IPS-18a (cell line): ENCODE results near the gene LIM2.
"Not testable (repeated sequence)": the region's sequence is repeated elsewhere in the genome, so short reads cannot be mapped to it uniquely, and the experiment has no call there.

Experiments used
- H3K27ac ChIP-seq: one replicate; pipeline ENCODE4 v1.5.1; 2013; ENCODE audit warnings: low read length
- H3K27me3 ChIP-seq: one replicate; pipeline ENCODE4 v1.6.1; 2013; ENCODE audit warnings: mild to moderate bottlenecking, low read length; ENCODE audit not compliant: control insufficient read depth, insufficient read depth
- H3K36me3 ChIP-seq: one replicate; pipeline ENCODE4 v1.6.1; 2013; ENCODE audit warnings: low read depth, low read length; ENCODE audit not compliant: control insufficient read depth
- H3K4me1 ChIP-seq: one replicate; pipeline ENCODE4 v1.6.1; 2013; ENCODE audit warnings: low read depth, low read length; ENCODE audit not compliant: control insufficient read depth
- H3K4me3 ChIP-seq: one replicate; pipeline ENCODE4 v1.5.1; 2013; ENCODE audit warnings: low read length
- H3K9ac ChIP-seq: one replicate; pipeline ENCODE4 v1.6.1; 2013; ENCODE audit warnings: mild to moderate bottlenecking, low read length, moderate library complexity
- H3K9me3 ChIP-seq: one replicate; pipeline ENCODE4 v1.6.1; 2013; ENCODE audit warnings: low read depth, low read length; ENCODE audit not compliant: control insufficient read depth

The LIM2 gene

DNA sequence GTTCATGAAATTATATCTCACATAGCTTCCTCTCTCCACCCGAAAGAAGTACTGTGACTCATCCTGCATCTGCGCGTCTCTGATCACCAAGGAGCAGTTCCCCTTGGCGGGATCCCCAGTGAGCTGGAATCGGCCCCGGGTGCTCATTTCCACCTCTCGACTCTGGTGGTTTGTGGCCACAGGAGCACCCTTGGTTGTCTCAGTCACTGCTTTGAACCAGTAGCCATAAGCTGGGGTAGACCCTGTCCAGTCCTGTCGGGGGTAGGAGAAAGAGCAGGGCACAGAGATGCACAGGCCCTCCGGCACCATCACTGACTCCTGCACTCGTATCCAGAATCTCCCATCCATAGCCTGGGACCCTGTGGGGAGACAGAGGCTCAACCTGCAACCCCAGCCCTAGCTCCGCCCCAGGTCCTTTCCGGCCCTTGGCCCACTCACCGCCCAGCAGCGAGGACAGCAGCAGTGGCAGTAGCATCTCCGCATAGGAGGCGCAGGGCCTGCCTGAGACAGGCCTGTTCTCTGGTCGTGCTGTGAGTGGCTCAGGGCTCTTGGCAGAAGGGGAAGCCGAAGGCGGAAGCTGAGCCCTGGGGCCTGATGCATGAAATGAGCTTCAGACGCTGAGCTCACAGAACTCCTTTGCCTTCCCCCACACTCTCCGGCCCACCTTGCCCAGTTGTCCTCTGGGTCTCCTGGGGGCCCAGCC, 29.5 kb upstream of the LIM2 start, which contains the start of gene SIGLEC10:
Gene SIGLEC10 (minus strand): TSS at position 536 of the 703 bp plus-strand sequence. CDS start 61 bp downstream, at position 475.
- Histone ChIP-seq H3K36me3 (no peaks in the 10 kb centered on the region), H3K4me1 (no peaks in the 10 kb centered on the region), H3K27ac (no peak within 1 kb of the TSS), H3K27me3 (peaks cover 9% of the 10 kb centered on the region), H3K4me3 (no peak within 1 kb of the TSS), H3K9ac (no peak within 1 kb of the TSS), H3K9me3 (no peaks in the 10 kb centered on the region)

DNA sequence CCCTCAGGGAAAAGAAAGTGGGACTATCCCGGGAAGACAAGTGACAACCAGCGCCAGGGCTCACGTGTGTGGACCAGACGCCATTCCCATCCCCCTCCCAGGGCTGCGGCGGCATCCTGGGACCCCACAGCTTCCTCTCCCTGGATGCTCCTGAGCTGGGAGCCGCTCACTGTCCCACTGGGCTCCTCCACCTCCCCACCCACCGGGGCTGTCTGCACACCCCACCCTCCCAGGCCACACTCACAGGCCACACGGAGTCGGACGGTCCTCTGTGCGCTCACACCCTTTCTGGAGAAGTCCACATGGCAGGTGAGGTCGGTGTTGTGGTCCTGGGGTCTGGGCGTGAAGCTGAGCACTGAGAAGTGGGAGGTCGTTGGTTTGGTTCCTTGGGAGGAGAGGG, 28.6 kb upstream of the LIM2 start:
- H3K27ac ChIP-seq, H3K36me3 ChIP-seq, H3K9me3 ChIP-seq, H3K27me3 ChIP-seq, H3K9ac ChIP-seq, H3K4me3 ChIP-seq, H3K4me1 ChIP-seq: not testable (repeated sequence)

DNA sequence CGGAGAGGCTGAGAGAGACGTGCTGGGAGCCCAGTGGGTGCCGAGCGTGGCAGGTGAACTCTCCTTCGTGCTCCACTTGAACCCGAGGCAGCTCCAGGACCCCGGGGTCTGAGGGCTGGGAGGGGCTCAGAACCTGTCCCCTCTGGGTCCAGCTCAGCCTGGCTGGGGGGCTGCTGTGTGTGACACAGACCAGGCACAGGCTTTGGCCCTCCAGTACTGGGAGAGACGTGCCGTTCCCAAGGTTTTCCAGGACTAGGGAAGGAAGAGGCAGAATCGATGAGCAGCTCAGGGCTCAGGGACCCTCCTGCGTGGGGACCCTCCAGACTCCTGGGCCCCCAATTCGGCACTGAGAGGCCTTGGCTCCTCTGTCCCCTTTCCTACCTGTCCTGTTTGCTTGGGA, 27.4 kb upstream of the LIM2 start:
- Histone ChIP-seq H3K27me3 (no peaks in the 10 kb centered on the region), H3K4me3 (no peak overlapping the region), H3K36me3 (no peaks in the 10 kb centered on the region), H3K4me1 (no peaks in the 10 kb centered on the region), H3K9ac (no peak overlapping the region), H3K9me3 (no peaks in the 10 kb centered on the region), H3K27ac (no peak overlapping the region)

DNA sequence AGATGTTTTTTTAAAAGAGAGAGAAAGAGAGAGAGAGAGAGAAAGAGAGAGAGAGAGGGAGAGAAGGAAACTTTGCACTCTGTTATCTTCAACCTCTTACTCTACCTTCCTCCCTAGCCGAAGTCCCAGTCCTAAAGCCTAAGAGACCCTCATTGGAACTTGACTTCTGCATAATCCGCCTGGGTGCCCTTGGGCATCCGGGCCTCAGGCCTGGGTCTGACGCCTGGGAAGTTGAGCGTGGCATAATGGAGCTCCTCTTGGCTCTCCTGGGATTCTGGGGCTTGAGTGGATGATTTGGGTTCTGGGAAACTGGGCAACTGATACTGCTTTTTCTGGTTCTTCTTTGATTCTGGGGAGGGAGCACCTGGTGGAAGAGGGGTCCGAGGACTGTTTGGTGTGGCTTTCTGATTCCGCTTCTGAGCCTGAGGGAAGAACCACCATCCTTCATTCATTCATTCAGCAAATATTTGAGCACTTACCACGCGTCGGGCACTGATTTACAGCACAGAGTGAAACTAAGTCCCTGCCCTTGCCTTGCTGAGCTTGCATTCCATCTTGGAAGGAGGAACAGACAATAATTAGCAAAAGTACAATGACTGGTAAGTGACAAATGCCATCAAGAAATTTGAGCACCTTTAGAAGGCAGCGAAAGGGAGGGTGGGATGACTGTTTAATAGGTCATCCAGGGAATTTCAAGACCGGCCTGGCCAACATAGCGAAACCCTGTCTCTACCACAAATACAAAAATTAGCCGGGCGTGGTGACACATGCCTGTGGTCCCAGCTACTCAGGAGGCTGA, 23.4 kb upstream of the LIM2 start:
- no peaks in the 10 kb centered on the region for H3K4me1 ChIP-seq
- no peaks in the 10 kb centered on the region for H3K9me3 ChIP-seq
- no peaks in the 10 kb centered on the region for H3K36me3 ChIP-seq
- no peak overlapping the region for H3K4me3 ChIP-seq
- H3K27me3 ChIP-seq, result no peaks in the 10 kb centered on the region
- H3K9ac ChIP-seq, result no peak overlapping the region
- H3K27ac ChIP-seq, result no peak overlapping the region

DNA sequence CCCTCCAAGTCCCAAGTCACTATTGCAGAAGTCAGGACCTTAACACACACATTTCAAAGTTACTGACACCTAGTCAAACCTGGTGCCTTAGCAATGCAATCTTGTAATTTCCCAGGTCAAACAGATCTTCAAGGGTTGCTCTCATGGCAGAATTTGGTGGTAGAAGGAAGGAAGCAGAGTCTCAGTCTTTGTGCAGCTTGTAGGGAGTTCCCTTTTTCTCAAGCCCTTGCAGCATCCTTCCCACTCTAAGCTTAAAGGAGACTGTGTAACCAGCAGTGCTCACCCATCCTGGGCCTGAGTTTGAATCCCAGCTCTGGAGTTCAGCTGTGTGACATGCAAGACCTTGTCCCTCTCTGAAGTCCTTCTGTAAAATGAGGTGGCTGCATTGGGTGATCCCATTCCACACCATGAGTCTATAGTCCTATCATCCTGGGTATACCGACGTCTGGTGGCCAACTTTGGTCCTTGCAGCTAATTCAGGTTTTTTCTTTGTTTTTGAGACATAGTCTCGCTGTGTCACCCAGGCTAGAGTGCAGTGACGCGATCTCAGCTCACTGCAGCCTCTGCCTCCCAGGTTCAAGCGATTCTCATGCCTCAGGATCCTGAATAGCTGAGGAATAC, 19.8 kb upstream of the LIM2 start:
- H3K4me1 ChIP-seq, result no peaks in the 10 kb centered on the region
- H3K27ac ChIP-seq, result no peak overlapping the region
- peaks cover 7% of the 10 kb centered on the region for H3K9me3 ChIP-seq
- no peak overlapping the region for H3K4me3 ChIP-seq
- no peaks in the 10 kb centered on the region for H3K36me3 ChIP-seq
- H3K27me3 ChIP-seq, result no peaks in the 10 kb centered on the region
- no peak overlapping the region for H3K9ac ChIP-seq

DNA sequence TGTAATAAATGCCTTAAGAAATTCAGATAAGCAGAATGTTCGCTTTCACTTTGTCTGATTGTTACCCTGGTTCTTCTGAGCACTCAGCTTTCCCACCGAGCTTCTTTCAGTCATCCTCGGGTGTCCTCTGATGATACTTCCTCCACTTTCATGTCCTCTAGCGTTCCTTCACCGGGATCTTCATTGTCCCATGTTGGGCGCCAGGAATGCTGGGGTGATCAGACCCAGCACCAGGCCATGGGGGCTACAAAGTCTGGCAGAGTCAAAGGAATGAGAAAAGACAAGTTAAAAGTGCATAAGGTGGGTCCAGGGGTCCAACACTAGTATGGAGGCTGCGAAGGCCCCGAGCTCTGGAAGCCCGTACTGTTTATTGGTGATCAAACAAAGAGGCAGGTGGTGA, 14.3 kb upstream of the LIM2 start:
- Histone ChIP-seq H3K27ac (no peak overlapping the region), H3K36me3 (no peaks in the 10 kb centered on the region), H3K9me3 (peaks cover 14% of the 10 kb centered on the region), H3K27me3 (no peaks in the 10 kb centered on the region), H3K4me1 (no peaks in the 10 kb centered on the region), H3K9ac (no peak overlapping the region), H3K4me3 (no peak overlapping the region)

DNA sequence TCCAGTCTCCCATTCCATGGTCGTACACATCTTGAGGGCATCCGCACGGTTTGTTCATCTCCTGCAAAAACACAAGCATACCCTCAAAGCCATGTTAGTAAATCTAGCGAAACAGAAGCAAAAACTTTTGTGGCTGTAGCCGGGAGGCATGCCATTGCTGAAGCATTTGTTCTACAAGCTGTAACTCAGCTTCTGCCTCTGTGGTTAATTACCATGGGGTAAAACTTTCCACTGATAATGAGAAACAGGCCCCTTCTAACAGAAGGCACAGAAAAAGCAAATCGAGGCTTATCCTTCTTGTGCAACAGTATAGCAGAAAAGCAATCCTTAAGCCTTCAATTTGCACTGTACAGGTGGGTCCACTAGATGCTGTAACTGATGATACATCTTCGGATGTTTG, 12.2 kb upstream of the LIM2 start:
- not testable (repeated sequence) for H3K4me3 ChIP-seq, H3K9ac ChIP-seq, H3K4me1 ChIP-seq, H3K27ac ChIP-seq, H3K36me3 ChIP-seq, H3K27me3 ChIP-seq
- H3K9me3 ChIP-seq, result peaks cover 14% of the 10 kb centered on the region

DNA sequence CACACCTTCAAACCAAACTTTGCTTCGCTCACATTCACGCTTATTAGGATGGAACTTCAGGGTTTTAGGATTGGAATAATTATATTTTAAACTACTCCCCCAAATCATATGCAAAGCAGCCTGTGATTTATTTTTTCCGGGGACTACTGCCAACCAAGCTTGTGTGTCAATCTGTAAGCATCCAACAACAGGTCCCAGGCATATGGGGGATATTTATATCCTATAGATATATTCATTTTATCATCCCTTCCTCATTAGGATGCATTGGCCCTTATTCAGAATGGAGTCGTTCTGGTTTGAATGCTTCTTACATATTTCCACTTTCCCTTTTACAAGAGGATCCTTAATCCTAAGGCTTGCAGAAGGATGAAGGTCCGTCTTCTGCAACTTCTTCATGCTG, 11.5 kb upstream of the LIM2 start:
- Histone ChIP-seq H3K9ac (no peak overlapping the region), H3K36me3 (no peaks in the 10 kb centered on the region), H3K4me1 (peaks cover 4% of the 10 kb centered on the region), H3K4me3 (no peak overlapping the region), H3K27ac (no peak overlapping the region), H3K27me3 (no peaks in the 10 kb centered on the region), H3K9me3 (peaks cover 14% of the 10 kb centered on the region)

DNA sequence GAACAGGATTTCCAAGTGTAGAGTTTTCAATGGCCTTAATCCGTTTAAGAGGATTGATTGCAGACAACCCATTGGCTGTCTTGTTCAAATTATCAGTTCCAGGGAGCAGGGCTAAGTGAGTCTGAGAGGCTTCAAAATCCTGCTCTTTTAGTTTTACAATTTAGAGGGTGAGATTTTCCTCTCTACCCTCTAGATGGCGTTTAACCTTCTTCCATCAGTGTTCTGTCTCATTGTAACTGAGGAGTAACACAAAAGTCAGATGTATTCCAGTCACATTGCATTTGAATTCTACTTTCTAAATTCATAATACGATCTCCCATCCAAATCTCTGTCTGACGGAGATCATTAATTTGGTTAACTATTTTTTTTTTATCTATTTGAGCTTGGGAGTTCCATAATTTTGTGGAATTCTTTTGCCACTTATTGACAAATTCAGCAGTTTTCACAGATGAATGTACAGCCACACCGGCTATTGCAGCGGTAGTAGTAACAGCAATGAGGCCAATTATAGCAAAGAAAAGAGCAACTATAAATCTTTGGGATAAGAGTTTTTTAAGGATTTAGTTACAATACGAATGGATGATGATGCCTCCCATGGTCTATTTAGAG, 10.4 kb upstream of the LIM2 start:
- Histone ChIP-seq H3K27me3 (no peaks in the 10 kb centered on the region), H3K9me3 (peaks cover 7% of the 10 kb centered on the region), H3K9ac (no peak overlapping the region), H3K4me1 (peaks cover 4% of the 10 kb centered on the region), H3K4me3 (no peak overlapping the region), H3K36me3 (no peaks in the 10 kb centered on the region), H3K27ac (no peak overlapping the region)

DNA sequence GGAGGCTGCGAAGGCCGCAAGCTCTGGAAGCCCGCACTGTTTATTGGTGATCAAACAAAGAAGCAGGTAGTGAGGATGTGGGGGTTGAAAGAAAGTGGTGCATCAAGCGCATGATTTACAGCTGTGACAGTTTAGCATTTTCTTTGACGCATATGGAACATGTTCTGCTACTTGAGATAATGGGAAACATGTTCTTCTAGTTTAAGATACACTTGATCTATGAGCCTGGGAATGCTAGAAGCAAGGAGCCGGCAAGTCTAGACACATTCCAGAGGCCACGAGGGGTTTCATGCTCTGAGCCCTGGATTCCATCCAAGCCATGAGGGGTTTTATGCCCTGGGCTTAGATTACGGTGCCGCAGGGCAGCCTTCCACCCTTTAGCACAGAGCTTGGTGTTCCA, 9.7 kb upstream of the LIM2 start:
- not testable (repeated sequence) for H3K4me3 ChIP-seq, H3K36me3 ChIP-seq, H3K27me3 ChIP-seq, H3K9ac ChIP-seq, H3K4me1 ChIP-seq, H3K9me3 ChIP-seq, H3K27ac ChIP-seq

DNA sequence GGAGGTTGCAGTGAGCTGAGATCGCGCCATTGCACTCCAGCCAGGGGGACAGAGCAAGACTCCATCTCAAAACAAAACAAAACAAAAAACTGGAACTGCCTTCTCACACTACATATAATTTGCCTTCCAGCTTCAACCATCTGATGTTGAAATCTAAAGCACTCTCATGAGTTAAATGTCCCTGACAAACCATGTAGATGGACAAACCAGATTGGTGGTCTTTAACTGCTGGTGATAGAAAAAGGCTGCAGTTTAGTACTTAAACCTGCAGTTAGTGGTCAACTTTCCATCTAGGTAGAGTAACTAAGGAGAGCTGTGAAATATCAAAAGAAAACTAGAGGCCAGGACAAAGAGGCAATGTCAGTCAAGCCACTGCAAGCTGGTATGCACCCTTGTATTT, 8.4 kb upstream of the LIM2 start:
- H3K9ac ChIP-seq, result no peak overlapping the region
- peaks cover 4% of the 10 kb centered on the region for H3K4me1 ChIP-seq
- no peak overlapping the region for H3K4me3 ChIP-seq
- H3K9me3 ChIP-seq, result no peaks in the 10 kb centered on the region
- H3K27ac ChIP-seq, result no peak overlapping the region
- no peaks in the 10 kb centered on the region for H3K36me3 ChIP-seq
- H3K27me3 ChIP-seq, result no peaks in the 10 kb centered on the region
